HG03439 (cell line): Measurements from ENCODE around the gene DOCK9.

Experiments
- ATAC-seq: cut with Tn5 transposase; IDR thresholded peaks from one replicate; pipeline ENCODE4 v1.9.1; 2021; ENCODE audit warnings: mild to moderate bottlenecking, moderate library complexity; ENCODE audit not compliant: unreplicated experiment

The DOCK9 gene

GRCh38 chr13:98866882-98867281, 111.0 kb downstream of the DOCK9 start:
- ATAC-seq, result no peak

DNA sequence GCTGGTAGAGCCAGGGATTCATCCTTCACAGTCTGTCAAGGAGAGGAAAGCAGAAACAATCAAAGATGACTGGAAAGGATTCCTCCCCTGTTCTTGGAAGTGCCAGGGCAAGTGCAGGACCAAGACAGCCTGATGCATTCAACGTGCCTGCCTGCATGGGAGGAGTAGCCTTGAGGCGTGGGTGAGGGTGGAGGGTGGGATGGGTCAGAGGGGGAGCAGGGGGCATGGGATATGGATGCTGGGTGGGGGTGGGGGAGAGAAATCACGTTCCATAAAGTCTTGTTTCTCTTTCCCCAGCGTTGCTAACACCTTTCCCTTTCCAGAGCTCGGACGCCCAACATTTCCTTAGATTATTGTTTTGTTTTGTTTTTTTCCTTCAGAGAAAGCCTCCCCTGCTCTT, 117.4 kb downstream of the DOCK9 start:
- ATAC-seq, result no peak

DNA sequence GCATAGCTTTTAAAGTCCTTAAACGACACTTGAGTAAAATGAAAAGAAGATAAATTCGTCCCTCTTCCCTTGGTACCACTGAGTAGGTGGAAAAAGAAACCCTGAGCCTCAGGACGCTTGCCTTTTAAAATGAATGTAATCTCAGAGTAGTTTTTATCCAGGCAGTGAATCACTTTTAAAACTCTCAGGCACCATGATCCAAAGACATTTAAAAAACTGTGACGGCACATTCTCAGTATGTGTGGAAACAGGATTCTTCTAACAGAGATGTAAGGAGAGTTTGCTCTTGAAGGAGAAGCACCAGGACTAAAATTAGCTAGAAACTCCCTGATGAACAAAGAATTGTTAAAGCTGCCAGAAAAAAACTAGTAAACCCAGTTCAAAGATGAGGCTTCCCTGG, 119.7 kb downstream of the DOCK9 start:
- no peak for ATAC-seq

- ATAC-seq, result no peak
Observed at GRCh38 chr13:98856983-98857382, 120.9 kb downstream of the DOCK9 start.

DNA sequence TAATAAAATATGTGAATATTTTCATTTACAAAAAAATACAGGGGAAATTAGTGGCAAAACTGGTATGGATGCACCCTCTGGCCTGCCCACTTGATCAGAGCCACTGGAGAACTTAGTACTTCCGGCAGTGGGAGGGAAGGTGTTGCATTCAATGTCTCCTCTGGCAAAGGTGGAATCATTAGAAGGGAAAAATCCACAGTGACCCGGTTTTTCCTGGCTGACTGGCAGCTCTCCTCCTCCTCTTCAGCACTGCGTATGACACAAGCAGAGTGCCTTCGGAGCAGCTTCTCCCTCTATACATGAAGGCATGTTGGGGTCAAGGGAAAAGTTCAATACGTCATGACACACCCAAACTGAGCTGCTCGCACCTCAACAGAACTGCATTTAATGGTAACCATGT, 123.4 kb downstream of the DOCK9 start:
- ATAC-seq, result no peak

GRCh38 chr13:98853771-98854221, 124.1 kb downstream of the DOCK9 start:
- ATAC-seq, result peak; percentile 100

DNA sequence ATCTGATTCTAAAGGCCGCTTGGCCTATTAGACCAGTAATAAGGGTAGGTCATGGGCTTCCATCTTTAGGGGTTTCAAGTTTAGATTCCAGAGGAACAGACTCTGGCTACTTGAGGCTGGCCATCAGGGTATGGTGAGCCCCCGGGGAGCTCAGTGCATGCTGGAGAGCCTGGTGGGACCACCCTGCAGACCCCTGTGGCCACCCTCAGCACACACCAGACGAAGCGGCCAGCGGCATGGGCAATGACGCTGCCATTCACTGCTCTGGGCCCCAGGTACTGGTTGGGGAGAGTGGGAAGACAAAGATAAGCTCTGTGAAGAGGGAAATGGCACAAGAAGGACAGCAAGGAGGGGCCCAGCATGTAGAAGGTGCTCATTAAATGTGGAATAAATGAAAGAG, 126.6 kb downstream of the DOCK9 start:
- ATAC-seq, result no peak

- no peak for ATAC-seq
Observed at GRCh38 chr13:98848746-98849145, 129.1 kb downstream of the DOCK9 start.

DNA sequence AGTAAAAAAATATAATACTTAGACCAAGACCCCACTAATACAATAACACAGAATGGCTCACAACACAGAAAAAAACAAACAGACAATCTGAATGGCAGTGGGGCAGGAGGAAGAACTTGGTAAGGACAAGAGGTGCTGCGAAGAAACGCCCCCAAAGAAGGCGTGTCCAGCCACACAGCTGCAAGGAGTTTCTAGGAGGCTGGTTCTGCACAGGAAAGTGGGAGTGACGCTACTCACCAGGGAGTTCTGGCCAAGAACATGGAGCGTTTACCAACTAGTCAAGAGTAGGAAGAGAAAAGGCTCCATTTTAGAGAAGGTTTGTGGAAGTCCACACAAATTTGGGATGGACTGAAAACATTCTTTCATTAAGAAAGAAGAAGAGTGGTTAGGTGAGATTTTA, 130.1 kb downstream of the DOCK9 start:
- no peak for ATAC-seq

GRCh38 chr13:98846986-98847385, 130.9 kb downstream of the DOCK9 start:
- ATAC-seq, result no peak

- ATAC-seq, result no peak
Observed at GRCh38 chr13:98846521-98846920, 131.3 kb downstream of the DOCK9 start.

DNA sequence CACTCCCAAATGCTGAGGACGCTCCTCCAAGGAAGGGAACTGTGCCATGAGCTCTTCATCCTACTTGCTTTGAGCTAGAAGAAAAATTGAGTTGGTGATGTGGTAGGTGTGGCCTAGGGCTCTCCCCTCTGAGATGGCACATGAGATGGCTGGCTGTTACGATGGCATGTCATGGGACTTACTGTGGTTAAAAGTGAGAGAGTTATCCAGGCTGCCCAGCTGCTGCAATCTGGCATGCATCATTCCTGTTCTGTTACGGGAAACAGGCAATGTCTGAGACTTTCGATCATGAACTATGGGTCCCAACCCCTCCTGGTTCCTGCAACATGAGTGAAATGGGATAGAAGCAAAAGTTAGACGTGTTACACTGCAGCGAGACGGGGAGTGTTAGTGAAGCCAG, 132.1 kb downstream of the DOCK9 start:
- ATAC-seq, result no peak

GRCh38 chr13:98844021-98844420, 133.8 kb downstream of the DOCK9 start:
- ATAC-seq, result no peak

GRCh38 chr13:98843482-98843877, 134.4 kb downstream of the DOCK9 start:
- no peak for ATAC-seq

- ATAC-seq, result peak; percentile 79
Observed at GRCh38 chr13:98842858-98843481, 134.9 kb downstream of the DOCK9 start.

DNA sequence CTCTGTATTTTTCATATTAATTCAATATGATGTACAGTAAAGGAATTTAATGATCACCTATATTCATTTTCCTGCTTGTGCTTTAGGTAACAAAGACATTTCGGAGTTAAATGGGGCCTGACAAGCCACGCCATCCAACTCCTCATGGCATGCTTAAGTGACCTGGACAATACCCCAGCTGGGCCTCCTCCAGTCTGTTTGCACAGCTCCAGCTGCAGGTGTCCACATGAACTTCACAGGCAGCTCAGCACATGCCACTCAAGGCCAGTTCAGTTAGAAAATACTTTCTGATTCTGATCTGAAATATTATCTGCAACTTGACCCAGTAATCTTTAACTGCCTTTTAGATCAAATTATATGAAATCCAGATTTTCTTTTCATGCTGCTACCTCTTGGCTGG, 135.8 kb downstream of the DOCK9 start:
- no peak for ATAC-seq

DNA sequence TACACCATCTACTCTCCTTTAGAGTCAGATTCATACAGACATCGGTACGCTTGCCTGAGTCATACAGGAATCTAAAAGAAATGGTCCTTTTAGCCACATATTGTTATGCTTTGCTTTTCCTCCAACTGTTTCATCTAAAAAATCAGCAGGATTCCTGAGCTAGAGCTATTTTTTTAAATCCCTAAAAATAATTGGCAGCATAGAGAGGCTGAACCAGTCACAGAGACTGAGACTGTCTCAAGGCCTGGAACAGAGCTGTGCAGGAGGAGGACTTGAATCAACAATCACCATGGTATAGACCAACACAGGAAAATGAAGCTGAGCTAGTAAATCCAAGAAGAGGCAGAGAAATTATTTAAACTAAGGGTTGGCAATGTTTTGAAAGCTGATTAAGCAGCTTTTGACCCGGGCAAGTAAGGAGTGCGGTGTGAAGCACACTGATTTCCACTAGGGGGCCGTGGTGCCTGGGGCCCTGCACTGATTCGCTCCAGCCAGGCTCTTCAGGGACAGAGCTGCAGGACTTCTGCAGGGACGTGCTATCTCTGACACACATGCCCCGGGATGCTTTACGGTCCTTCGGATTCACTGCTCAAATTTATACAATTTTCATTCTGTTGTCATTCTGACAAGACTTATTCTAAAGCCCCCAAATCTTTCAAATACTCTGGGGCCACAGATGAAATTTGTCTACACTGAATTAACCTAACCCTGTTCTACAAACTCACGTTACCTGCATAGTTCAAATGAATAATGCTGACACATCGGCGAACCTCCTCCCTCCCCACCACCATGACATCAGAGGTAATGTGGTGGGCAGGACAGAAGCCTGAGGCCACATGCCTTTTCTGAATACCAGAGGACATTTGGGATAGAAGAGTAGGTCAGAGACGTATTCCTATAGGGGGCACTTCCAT, 137.8 kb downstream of the DOCK9 start:
- peak; percentile 95 for ATAC-seq

DNA sequence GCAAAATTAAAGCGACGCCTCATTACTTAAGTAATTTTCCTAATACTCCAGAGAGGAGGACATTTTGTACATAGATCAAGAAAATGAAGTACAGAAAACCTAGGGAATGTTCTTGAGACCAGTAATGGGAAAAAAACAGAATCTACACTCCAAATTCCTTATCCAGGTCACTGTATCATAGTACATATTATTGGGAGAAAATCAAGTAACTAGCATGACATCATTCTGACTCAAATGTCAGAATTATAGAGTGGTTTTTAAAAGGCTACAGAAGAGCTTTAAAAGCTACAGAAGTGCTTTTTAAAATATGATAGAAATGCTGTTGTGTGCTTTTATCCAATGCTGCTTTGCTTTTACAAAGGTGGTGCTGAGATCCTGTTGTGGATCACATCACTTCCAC, 139.1 kb downstream of the DOCK9 start:
- no peak for ATAC-seq

DNA sequence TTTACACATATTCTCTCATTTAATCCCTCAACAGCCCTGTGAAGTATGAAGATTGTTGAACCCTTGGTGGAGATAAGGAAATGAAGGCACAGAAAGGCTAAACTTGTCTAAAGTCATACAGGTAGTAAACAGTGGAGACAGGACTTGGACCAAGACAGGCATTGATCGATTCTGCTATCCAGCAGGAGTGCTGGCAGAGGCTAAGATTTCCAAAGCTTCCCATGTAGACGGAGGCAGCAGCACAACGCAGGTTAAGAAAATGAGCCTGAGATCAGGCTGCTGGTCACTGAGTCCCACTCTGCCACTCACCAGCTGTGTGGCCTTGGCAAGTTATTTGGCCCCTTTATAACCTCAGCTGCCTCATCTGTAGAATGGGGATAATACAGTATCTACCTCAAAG, 140.0 kb downstream of the DOCK9 start:
- no peak for ATAC-seq

- no peak for ATAC-seq
Observed at GRCh38 chr13:98835156-98835555, 142.7 kb downstream of the DOCK9 start.

DNA sequence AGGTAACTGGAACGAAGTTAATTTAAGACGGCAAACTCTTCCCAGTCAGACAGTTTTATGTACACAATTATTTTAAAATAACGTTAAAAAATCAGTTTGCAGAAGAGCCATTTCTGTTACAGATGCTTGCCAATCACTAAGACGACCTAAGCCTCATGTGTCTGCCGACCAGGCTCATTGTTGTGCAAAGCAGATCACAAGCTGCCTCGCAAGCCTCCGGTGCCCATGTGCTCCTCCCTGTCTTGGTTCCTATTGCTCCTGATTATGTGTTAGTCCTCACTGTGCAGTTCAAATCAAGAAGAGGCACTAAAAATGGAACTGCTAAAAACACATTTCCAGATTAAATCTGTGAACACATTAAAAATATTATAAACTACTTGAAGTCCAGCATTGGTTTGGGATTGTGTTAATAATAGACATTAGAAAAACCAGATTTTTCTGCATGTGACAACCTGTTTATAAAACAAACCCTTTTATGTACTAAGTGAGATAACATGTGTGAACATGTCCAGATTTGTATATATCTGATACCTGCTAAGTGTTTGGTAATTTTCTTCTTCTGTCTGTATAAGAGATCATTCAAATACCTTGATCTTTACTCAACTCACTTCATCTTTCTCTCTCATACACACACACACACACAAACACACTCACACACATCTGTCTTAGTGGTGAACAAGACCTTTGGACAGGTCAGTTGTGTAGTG, 143.5 kb downstream of the DOCK9 start:
- ATAC-seq, result no peak

GRCh38 chr13:98831236-98831635, 146.6 kb downstream of the DOCK9 start:
- no peak for ATAC-seq
